GM21360 (cell line): ENCODE measurements around the gene GLMP.
A peak's percentile ranks its signal among the peaks of the same experiment; 100 is the strongest.
"Not testable (repeated sequence)": the region's sequence is repeated elsewhere in the genome, so short reads cannot be mapped to it uniquely, and the experiment has no call there.

Experiments
- ATAC-seq: cut with Tn5 transposase; IDR thresholded peaks from one replicate; pipeline ENCODE4 v1.9.1; 2021; ENCODE audit warnings: mild to moderate bottlenecking, moderate library complexity; ENCODE audit not compliant: unreplicated experiment

The GLMP gene, protein sequence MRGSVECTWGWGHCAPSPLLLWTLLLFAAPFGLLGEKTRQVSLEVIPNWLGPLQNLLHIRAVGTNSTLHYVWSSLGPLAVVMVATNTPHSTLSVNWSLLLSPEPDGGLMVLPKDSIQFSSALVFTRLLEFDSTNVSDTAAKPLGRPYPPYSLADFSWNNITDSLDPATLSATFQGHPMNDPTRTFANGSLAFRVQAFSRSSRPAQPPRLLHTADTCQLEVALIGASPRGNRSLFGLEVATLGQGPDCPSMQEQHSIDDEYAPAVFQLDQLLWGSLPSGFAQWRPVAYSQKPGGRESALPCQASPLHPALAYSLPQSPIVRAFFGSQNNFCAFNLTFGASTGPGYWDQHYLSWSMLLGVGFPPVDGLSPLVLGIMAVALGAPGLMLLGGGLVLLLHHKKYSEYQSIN

DNA sequence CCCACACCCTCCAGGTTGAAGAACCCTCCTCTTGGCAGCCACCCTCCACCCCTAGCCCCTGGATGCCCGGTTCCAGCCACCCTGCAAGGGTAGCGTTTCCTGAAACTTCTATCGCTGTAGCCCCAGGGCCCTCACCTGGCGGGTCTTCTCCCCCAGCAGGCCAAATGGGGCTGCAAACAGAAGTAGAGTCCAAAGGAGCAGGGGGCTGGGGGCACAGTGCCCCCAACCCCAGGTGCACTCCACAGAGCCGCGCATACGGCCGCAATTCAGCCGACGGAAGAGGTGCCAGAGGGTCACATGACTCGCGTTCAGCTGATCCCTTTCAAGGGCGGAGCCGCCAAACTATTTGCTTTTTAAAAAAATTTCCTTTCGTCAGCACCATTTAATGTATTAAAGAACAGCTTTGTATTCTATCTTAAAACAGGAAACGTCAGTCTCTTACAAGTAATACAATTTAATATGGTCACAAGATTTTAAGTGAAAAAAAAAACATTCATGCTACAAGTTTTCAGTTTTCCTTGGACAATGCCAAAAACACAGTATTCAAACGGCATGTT, at the start of gene GLMP:
Gene GLMP, minus strand, starts transcription at position 289 of the 557 bp plus-strand sequence. Its CDS starts 34 bp downstream, at position 255.
- no peak for ATAC-seq

DNA sequence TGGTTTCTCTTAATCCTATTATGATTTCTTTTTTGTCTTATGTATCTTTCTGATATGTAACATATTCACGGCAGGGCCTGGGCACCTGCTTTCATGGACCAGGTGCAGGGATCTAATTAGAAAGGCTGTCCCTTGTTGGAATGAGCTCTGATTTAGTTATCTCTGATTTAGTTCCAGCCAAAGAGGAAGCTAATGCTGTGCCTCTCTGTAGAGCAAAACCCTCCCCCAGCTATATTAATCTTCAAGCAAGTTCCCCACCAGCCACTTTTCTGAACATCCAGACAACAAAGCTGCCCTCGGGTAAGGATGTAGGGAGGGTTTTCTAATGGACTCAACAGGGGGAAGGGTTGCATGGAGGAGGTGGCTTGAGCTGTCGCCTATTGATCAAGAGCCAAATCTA, 48.9 kb upstream of the GLMP start:
- ATAC-seq = no peak

DNA sequence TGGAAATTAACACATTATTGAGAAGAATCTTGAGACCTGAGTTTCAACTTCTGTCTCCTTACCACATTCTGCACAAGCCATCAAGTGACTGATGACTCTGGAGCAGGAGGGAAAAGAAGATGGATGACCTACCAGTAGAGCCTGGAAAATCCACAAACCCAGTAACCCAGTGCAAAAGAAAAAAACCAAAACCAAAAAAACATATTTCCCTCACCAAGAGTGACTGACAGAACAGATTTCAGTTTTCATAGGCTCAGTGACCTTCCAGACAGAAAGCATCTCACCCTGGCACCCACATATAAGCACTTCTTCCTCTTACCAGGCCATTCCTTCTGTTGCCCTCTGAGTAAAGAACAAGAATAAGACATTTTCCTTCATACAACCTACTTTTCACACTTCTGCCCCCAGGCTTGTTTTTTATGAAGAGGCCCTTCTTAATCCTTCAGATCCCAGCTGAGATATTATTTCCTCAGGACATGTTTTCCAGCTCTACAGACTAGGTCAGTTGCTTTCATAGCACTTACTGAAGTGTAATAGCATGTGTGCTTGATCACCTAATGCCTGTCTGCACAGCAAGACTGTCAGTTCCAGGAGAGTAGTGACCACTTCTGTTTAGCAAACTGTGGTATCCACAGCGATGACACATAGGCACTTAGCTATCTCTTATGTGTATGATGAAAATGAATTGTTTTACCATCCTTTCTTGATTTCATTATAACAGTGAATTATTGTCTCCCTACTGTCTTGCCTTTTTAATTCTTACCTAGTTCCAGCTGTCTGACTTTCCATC, 46.9 kb upstream of the GLMP start:
- ATAC-seq = no peak

DNA sequence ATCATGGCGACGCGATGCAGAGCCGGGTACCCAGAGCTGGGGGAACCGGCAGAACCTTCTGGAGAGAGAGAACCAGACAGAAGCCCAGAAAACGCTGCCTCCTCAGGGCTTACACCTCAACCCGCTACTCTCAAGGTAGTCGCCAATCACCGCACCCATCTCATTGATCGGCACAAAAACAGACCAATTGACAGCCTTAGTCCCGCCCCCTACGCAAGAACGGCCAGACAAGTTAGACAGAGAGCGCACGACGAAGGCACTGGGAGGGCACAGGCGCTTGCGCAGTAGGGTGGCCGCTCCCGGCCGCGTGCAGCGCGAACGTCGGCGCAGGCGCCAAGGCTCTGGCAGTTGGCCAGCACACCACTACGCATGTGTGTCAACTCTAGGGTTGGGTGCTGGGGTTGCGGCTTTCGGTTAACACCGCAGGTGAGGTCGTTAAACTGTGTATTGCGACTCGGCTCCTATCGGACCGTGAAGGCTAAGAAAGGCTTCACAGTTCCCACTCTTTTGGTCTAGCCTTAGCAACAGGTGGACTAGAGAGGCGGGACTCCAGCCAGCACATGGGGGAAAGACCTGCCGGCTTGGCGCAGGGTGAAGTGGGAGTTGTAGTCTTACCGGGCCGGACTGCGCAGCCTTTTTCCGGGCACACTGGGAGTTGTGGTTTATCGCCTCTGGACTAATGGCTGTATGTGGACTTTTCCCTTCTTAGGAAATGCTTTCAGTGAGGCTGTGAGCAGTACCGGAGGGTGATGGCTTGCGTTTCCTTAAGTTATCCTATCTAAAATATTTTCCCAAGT, 42.9 kb upstream of the GLMP start, which contains the start of the genes CCT3 and TSACC:
Gene CCT3, minus strand, starts transcription at position 113 of the 797 bp plus-strand sequence. Its CDS starts 108 bp downstream, at position 5.
Gene TSACC, plus strand, starts transcription at position 347 of the 797 bp plus-strand sequence. CDS start 1,232 bp downstream, outside the sequence.
- ATAC-seq = peak; percentile 91

DNA sequence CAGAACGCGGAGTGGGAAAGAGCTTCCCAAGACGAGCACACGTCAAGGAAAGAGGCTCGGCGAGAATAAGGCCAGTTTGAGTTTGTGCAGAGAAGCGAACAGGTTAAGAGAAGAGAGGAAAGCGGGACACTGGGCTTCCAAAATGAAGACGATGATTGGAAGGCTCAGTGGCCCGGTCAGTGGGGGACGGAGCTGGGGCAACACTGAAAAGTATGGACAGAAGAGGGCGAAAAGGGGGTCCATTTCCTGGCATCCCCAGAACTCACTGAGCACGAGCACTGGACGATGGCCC, 42.4 kb upstream of the GLMP start:
- ATAC-seq = no peak

DNA sequence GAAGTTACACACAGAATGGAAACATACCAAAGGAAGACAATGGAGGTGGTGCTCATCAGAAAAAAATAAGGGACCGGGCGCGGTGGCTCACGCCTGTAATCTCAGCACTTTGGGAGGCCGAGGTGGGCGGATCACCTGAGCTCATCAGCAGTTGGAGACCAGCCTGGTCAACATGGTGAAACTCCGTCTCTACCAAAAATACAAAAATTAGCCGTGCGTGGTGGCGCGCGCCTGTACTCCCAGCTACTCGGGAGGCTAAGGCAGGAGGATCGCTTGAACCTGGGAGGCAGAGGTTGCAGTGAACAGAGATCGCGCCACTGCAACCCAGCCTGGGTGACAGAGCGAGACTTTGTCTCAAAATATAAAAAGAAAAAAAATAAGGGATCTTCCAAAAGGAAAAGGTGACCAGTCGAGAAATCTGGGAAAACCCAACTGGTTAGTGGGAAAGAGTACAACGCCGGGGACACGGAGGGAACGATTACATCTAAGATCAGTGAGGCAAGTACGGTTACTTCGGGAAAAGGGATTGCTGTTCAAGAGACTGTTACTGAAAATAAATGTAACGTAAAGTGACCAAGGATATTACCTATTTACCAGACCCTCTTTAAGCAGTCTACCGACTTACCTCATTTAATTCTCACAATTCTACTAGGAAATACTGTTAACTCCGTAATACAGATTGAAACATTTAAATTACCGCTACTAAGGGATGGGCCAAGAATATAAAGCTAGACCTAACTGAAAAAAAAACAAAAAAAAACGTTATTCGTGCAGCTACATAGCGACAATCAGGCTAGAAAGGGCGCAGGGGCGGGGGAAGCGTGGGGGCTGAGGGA, 41.8 kb upstream of the GLMP start:
- no peak for ATAC-seq

DNA sequence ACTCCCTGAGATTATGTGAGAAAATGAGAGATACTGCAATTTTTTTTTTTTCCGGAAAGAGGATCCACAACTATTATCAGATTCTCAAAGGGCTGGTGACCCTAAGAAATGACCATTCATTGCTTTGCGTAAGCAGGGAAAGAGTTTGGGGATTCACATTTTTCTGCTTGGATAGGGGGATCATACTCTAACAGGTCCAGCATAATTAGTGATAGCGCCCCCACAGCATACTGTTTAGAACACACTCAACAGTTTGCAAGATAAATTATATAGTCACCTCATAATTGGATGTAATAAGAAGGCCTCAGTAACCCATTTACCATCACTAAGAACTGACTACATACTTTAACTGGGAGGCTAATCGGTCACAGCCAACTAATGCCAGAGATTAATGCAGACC, 40.8 kb upstream of the GLMP start:
- ATAC-seq = no peak

DNA sequence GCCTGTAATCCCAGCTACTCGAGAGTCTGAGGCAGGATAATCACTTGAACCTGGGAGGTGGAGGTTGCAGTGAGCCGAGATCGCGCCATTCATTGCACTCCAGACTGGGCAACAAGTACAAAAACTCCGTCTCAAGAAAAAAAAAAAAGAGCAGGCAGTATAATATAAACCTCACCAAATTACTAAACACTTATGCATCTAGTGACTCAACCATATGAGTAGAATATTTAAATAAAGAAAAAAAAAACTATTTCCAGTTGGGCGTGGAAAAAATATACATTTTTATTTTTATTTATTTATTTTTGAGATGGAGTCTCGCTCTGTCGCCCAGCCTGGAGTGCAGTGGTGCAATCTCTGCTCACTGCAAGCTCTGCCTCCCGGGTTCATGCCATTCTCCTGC, 27.7 kb upstream of the GLMP start:
- not testable (repeated sequence) for ATAC-seq

DNA sequence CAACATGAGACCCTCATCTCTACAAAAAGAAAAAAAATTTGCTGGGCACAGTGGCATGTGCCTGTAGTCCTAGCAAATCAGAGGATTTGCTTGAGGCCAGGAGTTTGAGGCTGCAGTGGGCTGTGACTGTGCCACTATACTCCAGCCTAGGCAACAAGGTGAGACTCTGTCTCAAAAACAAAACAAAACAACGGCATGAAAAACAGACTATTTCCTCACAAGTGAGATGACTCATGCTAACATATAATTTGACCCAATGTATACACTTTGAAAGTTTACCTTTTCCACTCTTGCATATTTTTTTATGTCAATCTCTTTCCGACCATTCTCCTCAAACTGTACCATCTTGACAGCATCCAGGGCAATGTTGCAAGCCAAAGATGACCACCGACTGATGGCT, 25.1 kb upstream of the GLMP start:
- no peak for ATAC-seq

DNA sequence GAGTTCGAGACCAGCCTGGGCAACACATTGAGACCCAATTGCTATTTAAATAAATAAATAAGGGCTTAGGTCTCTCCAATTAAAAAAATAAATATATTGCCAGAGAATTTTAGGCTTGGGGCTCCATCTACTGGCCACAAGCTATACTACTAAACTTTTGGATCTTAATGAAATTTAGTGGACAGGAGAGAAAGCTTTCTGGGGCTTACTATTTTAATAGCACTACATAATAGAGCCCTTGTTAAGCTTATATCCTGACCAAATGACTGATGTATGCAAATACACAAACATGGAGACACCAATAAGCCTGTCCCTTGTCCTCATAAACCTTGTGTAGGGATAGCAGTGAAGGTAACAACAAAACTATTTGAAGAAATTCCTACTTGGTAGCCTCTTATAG, 24.2 kb upstream of the GLMP start:
- ATAC-seq = no peak

DNA sequence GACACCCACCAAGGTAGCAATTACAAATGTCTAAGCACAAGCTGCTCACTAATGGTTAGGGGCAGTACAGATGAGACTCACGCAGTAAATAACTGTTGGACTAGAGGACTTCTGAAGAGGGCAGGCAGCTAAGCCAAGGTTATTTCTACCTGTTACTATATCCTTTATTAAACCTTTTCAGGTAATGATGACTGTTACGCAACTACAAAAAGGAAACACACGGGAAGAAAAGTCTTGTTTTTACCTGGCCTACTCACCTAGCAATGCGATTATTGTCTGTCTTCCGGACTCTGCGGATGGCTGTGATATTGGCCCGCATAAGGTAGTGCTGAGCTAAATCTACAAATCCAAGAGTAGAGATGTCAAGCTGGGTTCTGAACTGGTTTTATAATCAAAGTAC, 21.4 kb upstream of the GLMP start:
- ATAC-seq = no peak

DNA sequence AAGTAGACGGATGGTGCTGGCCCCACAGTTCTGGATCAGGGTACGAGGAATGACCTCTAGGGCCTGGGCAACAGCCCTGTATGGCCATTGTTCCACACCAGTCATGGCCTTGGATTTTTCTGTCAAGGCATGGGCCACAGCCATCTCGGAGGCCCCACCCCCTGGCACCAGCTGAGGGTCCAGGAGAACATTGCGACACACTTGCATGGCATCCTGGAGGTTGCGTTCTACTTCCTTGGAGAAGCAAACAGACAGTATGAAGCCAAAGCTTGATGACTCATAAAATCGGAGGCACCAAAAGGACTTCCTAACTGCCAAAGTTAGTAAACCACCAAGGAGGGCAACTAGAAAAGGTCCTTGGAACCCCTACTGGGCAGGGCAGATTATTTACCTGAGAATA, 15.5 kb upstream of the GLMP start:
- ATAC-seq = no peak

DNA sequence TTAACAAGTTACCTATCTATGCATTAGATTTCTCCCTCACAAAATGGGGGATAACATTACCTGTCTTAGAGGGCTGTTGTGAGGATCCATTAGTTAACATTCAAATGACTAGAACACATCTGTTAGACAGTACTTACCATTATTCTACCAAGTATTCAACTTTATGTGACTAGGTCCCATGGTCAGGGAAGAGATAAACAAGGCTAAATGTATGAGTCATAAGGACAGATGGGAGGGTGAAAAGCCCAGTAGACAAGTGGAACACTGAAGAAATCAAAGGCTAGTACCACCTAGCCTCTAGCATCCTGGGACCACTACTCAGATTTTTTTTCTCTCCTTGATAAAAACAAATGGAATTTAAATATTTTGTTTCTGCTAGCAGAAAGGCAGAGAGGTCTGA, 12.6 kb upstream of the GLMP start:
- no peak for ATAC-seq

DNA sequence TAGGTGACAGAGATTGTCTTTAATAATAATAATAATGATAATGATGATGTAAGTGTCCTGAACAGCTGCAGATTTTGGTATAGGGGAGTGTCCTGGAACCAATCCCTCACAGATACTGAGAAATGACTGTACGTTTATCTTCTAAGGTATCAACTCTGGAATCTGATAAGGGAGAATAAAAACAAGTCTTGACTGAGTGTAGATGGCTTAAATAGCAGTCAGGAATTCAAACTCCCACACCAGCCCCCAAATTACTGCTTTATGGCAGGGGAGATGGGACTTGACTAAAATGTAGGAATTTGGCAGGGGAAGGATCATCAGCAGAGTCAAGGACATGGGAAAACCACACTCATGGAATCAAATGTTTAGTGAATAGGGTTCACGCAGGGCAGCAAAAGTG, 9.7 kb upstream of the GLMP start:
- ATAC-seq = no peak

DNA sequence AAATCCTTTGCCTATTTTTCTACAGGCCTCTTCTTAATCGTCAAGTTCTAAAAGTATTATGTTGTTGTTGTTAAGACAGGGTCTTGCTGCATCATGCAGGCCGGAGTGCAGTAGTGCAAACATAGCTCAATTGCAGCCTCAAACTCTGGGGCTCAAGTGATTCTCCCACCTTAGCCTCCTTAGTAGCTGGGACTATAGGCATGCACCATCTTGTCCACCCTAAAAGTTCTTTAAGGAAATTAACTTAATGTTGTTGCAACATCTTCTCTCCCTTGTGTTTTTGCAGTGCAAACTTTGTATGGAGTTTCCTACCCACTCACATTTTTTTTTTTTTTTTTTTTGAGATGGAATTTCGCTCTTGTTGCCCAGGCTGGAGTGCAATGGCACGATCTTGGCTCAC, 7.8 kb upstream of the GLMP start:
- no peak for ATAC-seq

DNA sequence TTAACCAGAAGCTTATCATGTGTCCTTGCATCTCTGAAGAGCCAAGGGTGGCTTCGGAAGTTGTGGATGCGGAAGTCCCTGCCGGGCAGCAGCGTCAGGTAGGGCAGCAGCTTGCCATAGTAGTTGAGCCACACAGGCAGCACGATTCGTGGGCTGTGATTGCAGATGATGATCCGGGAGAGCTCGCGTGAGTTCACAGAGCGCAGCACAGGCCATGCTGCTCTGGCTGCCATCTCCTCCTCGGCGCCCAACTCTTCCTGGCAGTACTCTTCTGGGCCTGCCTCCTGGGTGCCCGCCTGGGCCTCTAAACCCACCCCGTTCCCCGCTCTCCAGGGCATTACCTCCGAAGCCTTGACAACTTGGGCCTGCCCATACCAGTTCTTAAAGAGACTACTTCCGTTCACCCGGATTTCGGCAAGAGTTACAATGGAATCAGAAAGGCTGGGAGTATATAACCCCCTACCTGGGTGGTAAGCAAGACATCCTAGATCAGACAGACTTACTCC, 3.4 kb upstream of the GLMP start, which contains the start of gene VHLL:
Gene VHLL, minus strand, starts transcription at position 456 of the 506 bp plus-strand sequence. Its CDS starts 118 bp downstream, at position 338.
- no peak for ATAC-seq

DNA sequence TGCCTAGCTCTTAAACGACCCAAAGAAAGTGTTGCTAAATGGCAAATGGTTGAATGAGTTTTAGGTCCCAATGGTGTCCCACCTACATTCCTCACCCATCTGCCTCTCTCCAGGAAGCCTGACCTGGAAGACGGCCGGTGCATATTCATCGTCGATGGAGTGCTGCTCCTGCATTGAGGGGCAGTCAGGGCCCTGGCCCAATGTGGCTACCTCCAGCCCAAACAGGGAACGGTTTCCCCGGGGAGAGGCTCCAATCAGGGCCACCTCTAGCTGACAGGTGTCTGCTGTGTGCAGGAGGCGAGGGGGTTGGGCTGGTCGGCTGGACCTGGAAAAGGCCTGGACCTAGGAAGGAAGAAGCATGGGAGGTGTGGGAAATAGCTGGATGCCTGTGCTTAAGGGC, 1.6 kb downstream of the GLMP start:
- ATAC-seq = no peak

DNA sequence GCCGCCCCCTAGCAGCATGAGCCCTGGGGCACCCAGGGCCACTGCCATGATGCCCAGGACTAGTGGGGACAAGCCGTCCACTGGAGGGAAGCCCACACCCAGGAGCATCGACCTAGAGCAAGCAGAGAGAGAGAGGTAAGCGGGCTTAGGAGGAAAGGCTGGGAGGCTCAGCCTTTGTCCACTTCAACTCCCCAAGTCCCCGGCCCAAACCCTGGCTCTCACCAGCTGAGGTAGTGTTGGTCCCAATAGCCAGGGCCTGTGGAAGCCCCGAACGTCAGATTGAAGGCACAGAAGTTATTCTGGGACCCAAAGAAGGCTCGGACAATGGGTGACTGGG, 2.4 kb downstream of the GLMP start:
- no peak for ATAC-seq

DNA sequence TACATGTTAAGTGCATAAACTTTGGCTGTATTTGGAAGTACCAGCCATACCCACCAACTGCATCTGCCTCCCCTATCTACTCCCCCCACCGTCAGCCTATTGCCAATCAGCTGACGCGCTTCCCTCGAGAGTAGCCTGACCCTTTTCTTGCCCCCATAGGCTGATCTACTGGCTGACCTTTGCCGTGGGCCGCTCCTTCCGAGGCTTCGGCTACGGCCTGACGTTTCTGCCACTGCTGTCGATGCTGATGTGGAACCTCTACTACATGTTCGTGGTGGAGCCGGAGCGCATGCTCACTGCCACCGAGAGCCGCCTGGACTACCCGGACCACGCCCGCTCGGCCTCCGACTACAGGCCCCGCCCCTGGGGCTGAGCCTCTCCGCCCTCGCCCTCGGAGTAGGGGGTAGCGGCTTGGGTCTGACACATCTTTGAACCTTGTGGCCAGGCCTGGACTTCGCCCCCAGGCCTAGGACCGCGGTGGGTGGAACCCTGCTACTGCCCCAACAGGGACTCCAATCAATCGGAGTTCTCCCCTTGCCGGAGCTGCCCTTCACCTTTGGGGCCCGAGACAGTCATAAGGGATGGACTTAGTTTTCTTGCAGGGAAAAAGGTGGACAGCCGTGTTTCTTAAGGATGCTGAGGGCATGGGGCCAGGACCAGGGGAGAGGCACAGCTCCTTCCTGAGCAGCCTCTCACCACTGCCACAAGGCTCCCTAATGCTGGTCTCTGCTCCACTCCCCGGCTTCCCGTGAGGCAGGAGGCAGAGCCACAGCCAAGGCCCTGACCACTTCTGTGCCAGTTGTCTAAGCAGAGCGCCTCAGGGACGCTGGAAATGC, 4.0 kb downstream of the GLMP start:
- no peak for ATAC-seq
